IMR-90 (cell line): ENCODE measurements around the gene CCDC87. TPM values are rescaled to one million over a fixed set of nuclear protein-coding genes. Genes with fewer than 3 reads are reported as not detected.
A peak's percentile ranks its signal among the peaks of the same experiment; 100 is the strongest.
"Not testable (repeated sequence)": the region's sequence is repeated elsewhere in the genome, so short reads cannot be mapped to it uniquely, and the experiment has no call there.

ENCODE experiments used
- ATAC-seq: fragments of 200-7000 bp; cut with Tn5 transposase; 2 replicates; pipeline ENCODE4 v1.9.1; 2020; ENCODE audit warnings: low read depth, mild to moderate bottlenecking, moderate library complexity
- BruUV-seq: library from RNA; stranded (reverse); fragments of 400-500 nt; replicated peaks from 2 replicates; lab custom pipeline; 2021; lab: Mats Ljungman, UMichigan
- CTCF ChIA-PET: fragments of 300-600 bp; formaldehyde crosslinking; extraction: SDS; loops from one replicate; lab custom pipeline; 2021; ENCODE audit warnings: antibody characterized with exemption; lab: Yijun Ruan, JAX
- POLR2A ChIA-PET: fragments of 300-600 bp; sonication (Branson Sonifier 250); formaldehyde crosslinking; loops from one replicate; lab custom pipeline; 2022; ENCODE audit warnings: antibody characterized with exemption; ENCODE audit not compliant: unreplicated experiment; lab: Charles Lee
- DNase-seq: peaks from one replicate; pipeline ENCODE4 v3.0.0; 2013
- H2AFZ ChIP-seq: replicated peaks from 2 replicates; pipeline ENCODE3; 2013; ENCODE audit warnings: low read length, mild to moderate bottlenecking; ENCODE audit not compliant: poor library complexity
- H2AK5ac ChIP-seq: 2 replicates; pipeline ENCODE4 v1.6.1; 2013; ENCODE audit warnings: low read depth, low read length, inconsistent platforms
- H2AK9ac ChIP-seq: replicated peaks from 2 replicates; pipeline ENCODE3; 2013; ENCODE audit warnings: mild to moderate bottlenecking, low read depth, low read length, moderate library complexity; ENCODE audit not compliant: poor library complexity
- H2BK120ac ChIP-seq: 2 replicates; pipeline ENCODE4 v1.6.1; 2013; ENCODE audit warnings: low read depth, low read length, inconsistent platforms
- H2BK15ac ChIP-seq: 3 replicates; pipeline ENCODE4 v1.6.1; 2013; ENCODE audit warnings: low read depth, low read length, inconsistent platforms
- H2BK20ac ChIP-seq: 2 replicates; pipeline ENCODE4 v1.6.1; 2013; ENCODE audit warnings: low read depth, mild to moderate bottlenecking, inconsistent platforms, low read length, moderate library complexity
- H2BK5ac ChIP-seq: 2 replicates; pipeline ENCODE4 v1.6.1; 2013; ENCODE audit warnings: mild to moderate bottlenecking, low read depth, low read length, inconsistent platforms; ENCODE audit not compliant: poor library complexity, severe bottlenecking
- H3K14ac ChIP-seq: replicated peaks from 2 replicates; pipeline ENCODE4 v1.6.1; 2013; ENCODE audit warnings: low read depth, low read length, inconsistent platforms
- H3K18ac ChIP-seq: 2 replicates; pipeline ENCODE4 v1.6.1; 2013; ENCODE audit warnings: low read depth, low read length, control low read depth
- H3K23ac ChIP-seq: 2 replicates; pipeline ENCODE4 v1.6.1; 2013; ENCODE audit warnings: low read depth, low read length, inconsistent platforms
- H3K27ac ChIP-seq: 2 replicates; pipeline ENCODE4 v1.5.1; 2013; ENCODE audit warnings: mild to moderate bottlenecking, control low read depth, low read length; ENCODE audit not compliant: insufficient read depth
- H3K27me3 ChIP-seq: 2 replicates; pipeline ENCODE4 v1.6.1; 2013; ENCODE audit warnings: low read length; ENCODE audit not compliant: control insufficient read depth, insufficient read depth
- H3K36me3 ChIP-seq: 2 replicates; pipeline ENCODE4 v1.6.1; 2013; ENCODE audit warnings: low read length, mixed read lengths; ENCODE audit not compliant: control insufficient read depth, insufficient read depth
- H3K4ac ChIP-seq: 2 replicates; pipeline ENCODE4 v1.6.1; 2013; ENCODE audit warnings: low read depth, low read length, inconsistent platforms
- H3K4me1 ChIP-seq: 2 replicates; pipeline ENCODE4 v1.6.1; 2013; ENCODE audit warnings: low read length, mixed read lengths; ENCODE audit not compliant: control insufficient read depth, insufficient read depth
- H3K4me2 ChIP-seq: 2 replicates; pipeline ENCODE4 v1.6.1; 2013; ENCODE audit warnings: low read depth, mild to moderate bottlenecking, control low read depth, low read length, moderate library complexity
- H3K4me3 ChIP-seq: 2 replicates; pipeline ENCODE4 v1.5.1; 2013; ENCODE audit warnings: low read depth, mild to moderate bottlenecking, control low read depth, low read length, moderate library complexity; ENCODE audit not compliant: insufficient read depth
- H3K56ac ChIP-seq: 2 replicates; pipeline ENCODE4 v1.6.1; 2013; ENCODE audit warnings: low read length, inconsistent platforms; ENCODE audit not compliant: insufficient read depth; ENCODE audit errors: extremely low read depth
- H3K79me1 ChIP-seq, 2 experiments: 2 replicates each; pipeline ENCODE4 v1.6.1; 2013; ENCODE audit warnings: low read length in 2 of 2, inconsistent platforms in 1 of 2, low read depth in 1 of 2
- H3K9ac ChIP-seq: 2 replicates; pipeline ENCODE4 v1.6.1; 2013; ENCODE audit warnings: low read depth, low read length, control low read depth
- H3K9me1 ChIP-seq: 2 replicates; pipeline ENCODE4 v1.6.1; 2013; ENCODE audit warnings: low read length, inconsistent platforms; ENCODE audit not compliant: insufficient read depth
- H3K9me3 ChIP-seq: 2 replicates; pipeline ENCODE4 v1.6.1; 2013; ENCODE audit warnings: low read length; ENCODE audit not compliant: control insufficient read depth, insufficient read depth
- H4K20me1 ChIP-seq: 2 replicates; pipeline ENCODE4 v1.6.1; 2013; ENCODE audit warnings: low read length, inconsistent platforms; ENCODE audit not compliant: insufficient read depth
- H4K5ac ChIP-seq: 2 replicates; pipeline ENCODE4 v1.6.1; 2013; ENCODE audit warnings: mild to moderate bottlenecking, low read depth, low read length, control low read depth
- H4K8ac ChIP-seq, 2 experiments: 2 replicates each; pipeline ENCODE4 v1.6.1; 2013; ENCODE audit warnings: low read depth in 2 of 2, low read length in 2 of 2, control low read depth in 1 of 2, inconsistent platforms in 1 of 2
- H4K91ac ChIP-seq: 2 replicates; pipeline ENCODE4 v1.6.1; 2013; ENCODE audit warnings: low read depth, low read length, inconsistent platforms; ENCODE audit not compliant: insufficient read depth
- CEBPB ChIP-seq: IDR thresholded peaks from 2 replicates; pipeline ENCODE4 v1.6.1; 2012; ENCODE audit warnings: low read depth, low read length, improper control_type of control experiment
- MAZ ChIP-seq: IDR thresholded peaks from 2 replicates; pipeline ENCODE4 v1.6.1; 2012; ENCODE audit warnings: low read depth, mild to moderate bottlenecking, low read length, improper control_type of control experiment, moderate library complexity, borderline replicate concordance
- POLR2A ChIP-seq: IDR thresholded peaks from 2 replicates; pipeline ENCODE4 v1.6.1; 2012; ENCODE audit warnings: mild to moderate bottlenecking, low read depth, low read length
- RAD21 ChIP-seq: IDR thresholded peaks from 2 replicates; pipeline ENCODE4 v1.6.1; 2012; ENCODE audit warnings: low read length, improper control_type of control experiment
- SMC3 ChIP-seq: fragments of 150-350 bp; IDR thresholded peaks from 2 replicates; pipeline ENCODE4 v1.6.1; 2016; ENCODE audit warnings: low read depth, mild to moderate bottlenecking, antibody characterized with exemption, low read length, moderate library complexity
- WGBS, 2 experiments: methylation state at CpG; one replicate each; pipeline versions ENCODE4 v1.1.5 to v1.1.7; 2013; ENCODE audit warnings: missing lambda C conversion rate in 2 of 2; ENCODE audit not compliant: insufficient read length in 1 of 2; ENCODE audit errors: extremely low coverage in 2 of 2; 5-methylcytosine and 5-hydroxymethylcytosine counted together
- dilution Hi-C: fragments of 300-500 bp; cut with HindIII; formaldehyde crosslinking; loops from one replicate; pipeline ENCODE4 v1.14.3; 2018; ENCODE audit warnings: low sequenced_read_pairs; ENCODE audit not compliant: unreplicated experiment
- in situ Hi-C: fragments of 300-500 bp; cut with MboI; formaldehyde crosslinking; loops from 3 replicates; pipeline ENCODE4 v1.14.3; 2019; ENCODE audit warnings: low sequenced_read_pairs, inconsistent platforms, mixed read lengths
- intact Hi-C: fragments of 100-400 bp; cut with micrococcal nuclease; formaldehyde crosslinking; loops from 2 replicates; pipeline ENCODE4 v1.10.0; 2022
- polyA plus RNA-seq, 3 experiments: library from polyadenylated mRNA; depleted of rRNA; stranded (reverse); fragments of >200 nt; gene quantifications; 2 replicates each; pipeline ENCODE4 v1.2.3, GENCODE V29; 2012; ENCODE audit warnings: low replicate concordance in 1 of 3
- total RNA-seq: library from RNA; depleted of rRNA; stranded (reverse); fragments of >200 nt; gene quantifications from 2 replicates; pipeline ENCODE4 v1.2.3, GENCODE V29; 2012
- TF ChIP-seq, protein P1 (sequence below): conservative IDR thresholded peaks from 2 replicates; pipeline ENCODE4 v1.5.1; 2012; ENCODE audit warnings: mild to moderate bottlenecking, low read depth, low read length, improper control_type of control experiment

The CCDC87 gene
- total and polyA plus RNA-seq, 2 of the 4 experiments (the other 2 are of a cell fraction), result 0.18 to 0.19 TPM

DNA sequence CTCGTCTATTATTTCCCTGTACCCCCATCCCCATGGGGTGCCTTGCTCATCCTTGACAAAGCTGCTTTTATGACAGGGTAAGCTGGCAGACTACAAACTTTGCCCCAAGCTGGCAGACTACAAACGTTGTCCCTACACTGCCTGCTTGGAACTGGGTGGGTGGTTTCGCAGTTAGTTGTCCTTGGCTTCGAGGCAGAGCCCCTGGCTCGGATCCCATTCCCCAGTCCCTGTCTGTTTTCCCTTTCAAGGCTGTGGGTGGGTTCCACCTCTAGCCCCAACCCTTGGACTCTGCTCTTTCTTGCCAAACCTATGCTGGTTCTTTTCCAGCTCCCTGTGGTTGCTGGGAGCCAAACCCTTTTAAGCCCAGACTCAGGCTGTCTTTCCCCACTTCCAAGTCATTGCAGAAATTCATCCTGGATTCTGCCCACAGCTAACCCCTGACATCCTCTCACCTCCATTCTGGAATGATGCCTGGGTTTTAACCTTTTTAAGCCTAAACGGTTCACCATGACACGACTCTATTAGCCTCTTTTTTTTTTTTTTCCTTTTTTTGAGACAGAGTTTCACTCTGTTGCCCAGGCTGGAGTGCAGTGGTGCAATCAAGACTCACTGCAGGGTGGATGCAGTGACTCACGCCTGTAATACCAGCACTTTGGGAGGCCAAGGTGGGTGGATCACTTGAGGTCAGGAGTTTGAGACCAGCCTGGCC lies 14.4 kb upstream of the CCDC87 start:
- Histone ChIP-seq H4K8ac (no peak overlapping the region; a peak in 1 of 4 replicates), H2AFZ (no peak overlapping the region), H4K91ac (no peak overlapping the region), H3K4me2 (peak overlapping the region; percentile 51), H3K9me1 (peaks cover 14% of the 10 kb centered on the region; the same call in 1 of the 2 replicates), H2BK120ac (no peak overlapping the region), H4K5ac (no peak overlapping the region), H3K36me3 (peaks cover 23% of the 10 kb centered on the region), H2BK20ac (no peak overlapping the region), H3K23ac (no peak overlapping the region), H3K27me3 (no peaks in the 10 kb centered on the region), H2AK5ac (peak overlapping the region; percentile 38; the same call in 1 of the 2 replicates), H3K18ac (no peak overlapping the region), H3K79me1 (peaks cover 0 to 7% of the 10 kb centered on the region in 2 experiments; a peak in 1 of 4 replicates), H2BK15ac (no peak overlapping the region), H3K27ac (peak overlapping the region; percentile 53; the same call in 1 of the 2 replicates), H3K4ac (no peak overlapping the region; the same call in 1 of the 2 replicates), H3K14ac (no peak overlapping the region), H3K4me1 (peaks cover 3% of the 10 kb centered on the region), H2AK9ac (no peak overlapping the region), H3K56ac (no peak overlapping the region), H2BK5ac (peak overlapping the region; percentile 11), H3K9ac (no peak overlapping the region), H3K4me3 (no peak overlapping the region), H4K20me1 (peaks cover 16% of the 10 kb centered on the region), H3K9me3 (no peaks in the 10 kb centered on the region)
- TF ChIP-seq POLR2A (no peak), MAZ (peak; percentile 22; the same call in 1 of the 2 replicates), CEBPB (peak; percentile 71; the same call in 1 of the 2 replicates), SMC3 (no peak), RAD21 (no peak)
- TF ChIP-seq, protein P1, sequence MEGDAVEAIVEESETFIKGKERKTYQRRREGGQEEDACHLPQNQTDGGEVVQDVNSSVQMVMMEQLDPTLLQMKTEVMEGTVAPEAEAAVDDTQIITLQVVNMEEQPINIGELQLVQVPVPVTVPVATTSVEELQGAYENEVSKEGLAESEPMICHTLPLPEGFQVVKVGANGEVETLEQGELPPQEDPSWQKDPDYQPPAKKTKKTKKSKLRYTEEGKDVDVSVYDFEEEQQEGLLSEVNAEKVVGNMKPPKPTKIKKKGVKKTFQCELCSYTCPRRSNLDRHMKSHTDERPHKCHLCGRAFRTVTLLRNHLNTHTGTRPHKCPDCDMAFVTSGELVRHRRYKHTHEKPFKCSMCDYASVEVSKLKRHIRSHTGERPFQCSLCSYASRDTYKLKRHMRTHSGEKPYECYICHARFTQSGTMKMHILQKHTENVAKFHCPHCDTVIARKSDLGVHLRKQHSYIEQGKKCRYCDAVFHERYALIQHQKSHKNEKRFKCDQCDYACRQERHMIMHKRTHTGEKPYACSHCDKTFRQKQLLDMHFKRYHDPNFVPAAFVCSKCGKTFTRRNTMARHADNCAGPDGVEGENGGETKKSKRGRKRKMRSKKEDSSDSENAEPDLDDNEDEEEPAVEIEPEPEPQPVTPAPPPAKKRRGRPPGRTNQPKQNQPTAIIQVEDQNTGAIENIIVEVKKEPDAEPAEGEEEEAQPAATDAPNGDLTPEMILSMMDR, result no peak
- ChIA-PET CTCF (no interaction called here), POLR2A (interaction anchor here (1.5 kb wide), 1 partner anchor 9 kb away, joined by 14 read pairs; the partner anchor contains the start of gene RBM14)
- in situ Hi-C loops, result no loop called here
- 26% methylated on average over 5 of the region's 8 CpGs; no CpG with 5 or more reads in 1 of the 2 experiments for WGBS, 2 experiments
- DNase-seq (peak; percentile 48), ATAC-seq (peak; percentile 81)
- BruUV-seq, result no TSS peak
- intact Hi-C loops, result no loop called here
- dilution Hi-C loops, result no loop called here

DNA sequence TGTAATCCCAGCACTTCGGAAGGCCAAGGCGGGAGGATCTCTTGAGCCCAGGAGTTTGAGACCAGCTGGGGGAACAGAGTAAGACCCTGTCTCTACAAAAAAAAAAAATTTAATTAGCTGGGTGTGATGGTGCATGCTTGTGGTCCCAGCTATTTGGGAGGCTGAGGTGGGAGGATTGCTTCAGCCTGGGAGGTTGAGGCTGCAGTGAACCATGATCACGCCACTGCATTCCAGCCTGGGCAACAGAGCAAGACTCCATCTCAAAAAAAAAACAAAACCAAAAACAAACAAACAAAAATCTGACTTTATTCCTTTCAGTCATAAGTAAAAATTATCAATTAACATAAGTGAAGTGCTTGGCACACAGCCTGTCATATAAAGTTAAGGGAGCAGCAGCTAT lies 13.7 kb upstream of the CCDC87 start:
- H4K5ac ChIP-seq, dilution Hi-C loops, H3K4ac ChIP-seq, intact Hi-C loops, H4K8ac ChIP-seq, H3K23ac ChIP-seq, in situ Hi-C loops, CTCF ChIA-PET, H2AFZ ChIP-seq, H3K4me3 ChIP-seq, H3K9me3 ChIP-seq, H3K79me1 ChIP-seq, DNase-seq, H3K18ac ChIP-seq, BruUV-seq, H3K4me1 ChIP-seq, H3K27me3 ChIP-seq, H3K4me2 ChIP-seq, H2BK20ac ChIP-seq, H4K91ac ChIP-seq, H2BK15ac ChIP-seq, H3K27ac ChIP-seq, H2AK9ac ChIP-seq, H3K56ac ChIP-seq, H3K9ac ChIP-seq, H2BK5ac ChIP-seq, ATAC-seq, H2BK120ac ChIP-seq, H3K14ac ChIP-seq, H2AK5ac ChIP-seq: not testable (repeated sequence)
- 92% methylated on average over 2 of the region's 3 CpGs; no CpG with 5 or more reads in 1 of the 2 experiments for WGBS, 2 experiments
- Histone ChIP-seq H3K9me1 (peaks cover 18% of the 10 kb centered on the region; the same call in 1 of the 2 replicates), H3K36me3 (peaks cover 23% of the 10 kb centered on the region), H4K20me1 (peaks cover 21% of the 10 kb centered on the region)
- POLR2A ChIA-PET, result interaction anchor here (1.5 kb wide), 1 partner anchor 10 kb away, joined by 14 read pairs; the partner anchor contains the start of gene RBM14
